CD14-positive monocyte (primary cell): Measurements from ENCODE around the gene HMG20B. TPM values are rescaled to one million over a fixed set of nuclear protein-coding genes. Genes with fewer than 3 reads are reported as not detected.

ENCODE experiments used
- DNase-seq, 3 donors: peaks; one replicate each; pipeline ENCODE4 v3.0.0-alpha.2; 2011 to 2022
- H2AFZ ChIP-seq: 2 replicates; pipeline ENCODE4 v1.6.0; 2012; ENCODE audit warnings: mild to moderate bottlenecking, low read depth, low read length, inconsistent platforms; ENCODE audit not compliant: insufficient read depth, poor library complexity, severe bottlenecking
- H3K27ac ChIP-seq, 2 donors: 1 replicate in 1 of 2; 2 replicates in 1 of 2; pipeline ENCODE4 v1.5.1; 2012 to 2013; ENCODE audit warnings: low read length in 2 of 2, control low read depth in 1 of 2, inconsistent platforms in 1 of 2, low read depth in 1 of 2, mild to moderate bottlenecking in 1 of 2
- H3K27me3 ChIP-seq, 2 donors: one replicate each; pipeline versions ENCODE4 v1.6.0 to v1.6.1; 2011 to 2013; ENCODE audit warnings: low read length in 2 of 2; ENCODE audit not compliant: control insufficient read depth in 2 of 2, insufficient read depth in 2 of 2
- H3K36me3 ChIP-seq, 2 donors: replicated peaks in 1 of 2; 1 replicate in 1 of 2; 2 replicates in 1 of 2; pipeline versions ENCODE4 v1.5.1 to v1.6.1; 2012 to 2013; ENCODE audit warnings: low read length in 2 of 2, control low read depth in 1 of 2, inconsistent platforms in 1 of 2, mild to moderate bottlenecking in 1 of 2; ENCODE audit not compliant: insufficient read depth in 2 of 2, control insufficient read depth in 1 of 2
- H3K4me1 ChIP-seq, 2 donors: 1 replicate in 1 of 2; 2 replicates in 1 of 2; pipeline versions ENCODE4 v1.5.1 to v1.6.1; 2012 to 2013; ENCODE audit warnings: low read length in 2 of 2, control low read depth in 1 of 2, inconsistent platforms in 1 of 2, mild to moderate bottlenecking in 1 of 2, moderate library complexity in 1 of 2; ENCODE audit not compliant: insufficient read depth in 2 of 2, control insufficient read depth in 1 of 2
- H3K4me2 ChIP-seq: replicated peaks from 2 replicates; pipeline ENCODE3; 2012; ENCODE audit warnings: low read length, moderate library complexity, mild to moderate bottlenecking; ENCODE audit not compliant: poor library complexity, severe bottlenecking; ENCODE audit errors: extremely low read depth
- H3K4me3 ChIP-seq, 3 experiments: fragments of 200-600 bp in 1 of 3; sonication (generic) in 1 of 3; replicated peaks in 1 of 3; 1 replicate in 2 of 3; 2 replicates in 1 of 3; pipeline ENCODE4 v1.5.1; 2011 to 2013; ENCODE audit warnings: low read length in 3 of 3, mild to moderate bottlenecking in 3 of 3, control low read depth in 2 of 3, low read depth in 2 of 3, inconsistent platforms in 1 of 3, moderate library complexity in 1 of 3
- H3K79me2 ChIP-seq: 2 replicates; pipeline ENCODE4 v1.6.0; 2012; ENCODE audit warnings: mild to moderate bottlenecking, control low read depth, inconsistent platforms, low read length, moderate library complexity; ENCODE audit not compliant: insufficient read depth
- H3K9ac ChIP-seq: 2 replicates; pipeline ENCODE4 v1.6.0; 2017; ENCODE audit warnings: low read length, mild to moderate bottlenecking; ENCODE audit not compliant: insufficient read depth, poor library complexity, severe bottlenecking
- H3K9me3 ChIP-seq, 2 donors: replicated peaks in 1 of 2; 1 replicate in 1 of 2; 2 replicates in 1 of 2; pipeline versions ENCODE4 v1.5.1 to v1.6.1; 2012 to 2013; ENCODE audit warnings: low read length in 2 of 2, control low read depth in 1 of 2; ENCODE audit not compliant: control insufficient read depth in 1 of 2, insufficient read depth in 1 of 2
- H4K20me1 ChIP-seq: 2 replicates; pipeline ENCODE4 v1.6.0; 2012; ENCODE audit warnings: mild to moderate bottlenecking, low read length, control low read depth, moderate library complexity; ENCODE audit not compliant: insufficient read depth
- H3K27ac Mint-ChIP-seq, 7 donors: one replicate each; pipeline ENCODE4 v1.8.0; 2020; ENCODE audit warnings: mild to moderate bottlenecking in 7 of 7, mixed read lengths in 7 of 7, moderate library complexity in 6 of 7, inconsistent platforms in 2 of 7
- H3K27me3 Mint-ChIP-seq, 3 donors: one replicate each; pipeline ENCODE4 v1.8.0; 2021 to 2022; ENCODE audit warnings: low read depth in 3 of 3, mild to moderate bottlenecking in 3 of 3, mixed read lengths in 3 of 3, moderate library complexity in 3 of 3, inconsistent platforms in 1 of 3
- H3K36me3 Mint-ChIP-seq, 2 donors: one replicate each; pipeline ENCODE4 v1.8.0; 2020; ENCODE audit warnings: mixed read lengths in 2 of 2, inconsistent platforms in 1 of 2, mild to moderate bottlenecking in 1 of 2
- H3K4me1 Mint-ChIP-seq: one replicate; pipeline ENCODE4 v1.8.0; 2020; ENCODE audit warnings: mild to moderate bottlenecking, mixed read lengths
- H3K4me3 Mint-ChIP-seq, 2 donors: one replicate each; pipeline ENCODE4 v1.8.0; 2020; ENCODE audit warnings: mild to moderate bottlenecking in 2 of 2, mixed read lengths in 2 of 2, moderate library complexity in 1 of 2
- H3K9me3 Mint-ChIP-seq, 7 donors: one replicate each; pipeline ENCODE4 v1.8.0; 2020 to 2022; ENCODE audit warnings: mixed read lengths in 7 of 7, mild to moderate bottlenecking in 6 of 7, moderate library complexity in 6 of 7, inconsistent platforms in 2 of 7
- CTCF ChIP-seq: fragments of 200-600 bp; IDR thresholded peaks from one replicate; pipeline ENCODE4 v1.8.0; 2022; ENCODE audit warnings: antibody characterized with exemption, mild to moderate bottlenecking
- WGBS: methylation state at CpG from one replicate; pipeline ENCODE4 v1.1.5; 2013; ENCODE audit warnings: missing lambda C conversion rate; ENCODE audit not compliant: insufficient coverage; 5-methylcytosine and 5-hydroxymethylcytosine counted together
- intact Hi-C, 2 donors: fragments of 100-400 bp; cut with micrococcal nuclease; formaldehyde crosslinking; loops; one replicate each; pipeline versions ENCODE4 v1.15.0 to v1.15.1; 2023
- polyA plus RNA-seq, 3 donors: library from polyadenylated mRNA; depleted of rRNA in 1 of 3; unstranded in 2 of 3; stranded (reverse) in 1 of 3; fragments of 300-500 nt in 2 of 3; fragments of >200 nt in 1 of 3; fragmentation: Illumina TruSeq in 2 of 3; gene quantifications; 1 replicate in 2 of 3; 2 replicates in 1 of 3; pipeline ENCODE4 v1.2.3, GENCODE V29; 2012 to 2021

HMG20B gene
- polyA plus RNA-seq, 3 donors = 52.4 to 58.8 (median 56.5) TPM

DNA sequence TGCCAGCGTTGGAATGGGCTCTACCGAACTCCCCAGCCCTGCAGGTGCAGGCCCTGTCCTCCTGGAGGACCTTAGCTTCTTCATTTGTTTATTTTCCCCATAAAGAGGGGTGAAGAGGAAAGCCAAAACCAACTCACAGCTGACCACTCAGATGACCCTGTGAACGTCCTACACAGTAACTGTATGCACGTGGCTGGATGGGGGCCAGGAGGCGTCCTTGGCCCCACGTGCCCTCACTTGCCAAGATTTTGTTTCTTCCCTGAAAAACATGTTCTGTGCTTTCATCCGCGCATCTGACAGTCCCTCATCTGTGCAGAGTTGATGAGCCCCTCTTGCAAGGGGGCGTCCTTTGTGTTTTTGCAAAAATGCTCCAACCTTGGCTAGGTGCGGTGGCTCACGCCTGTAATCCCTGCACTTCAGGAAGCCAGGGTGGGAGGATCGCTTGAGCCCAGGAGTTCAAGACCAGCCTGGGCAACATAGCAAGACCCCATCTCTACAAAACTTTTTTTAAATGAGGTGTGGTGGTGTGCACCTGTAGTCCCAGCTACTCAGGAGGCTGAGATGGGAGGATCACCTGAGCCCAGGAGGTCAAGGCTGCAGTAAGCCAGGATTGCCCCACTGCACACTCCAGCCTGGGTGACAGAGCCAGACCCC lies 39.1 kb upstream of the HMG20B start:
- Mint-ChIP-seq H3K4me1 (peaks cover 10% of the 10 kb centered on the region), H3K27me3 (no peaks in the 10 kb centered on the region), H3K36me3 (peaks cover 35 to 53% of the 10 kb centered on the region in 2 donors), H3K4me3 (no peak overlapping the region), H3K9me3 (peaks cover 0 to 1% (median 0%) of the 10 kb centered on the region in 7 donors), H3K27ac (peak overlapping the region in 1 of 7 donors; percentile 15)
- Histone ChIP-seq H3K27me3 (no peaks in the 10 kb centered on the region), H3K9ac (no peak overlapping the region), H4K20me1 (peaks cover 38% of the 10 kb centered on the region), H3K79me2 (no peaks in the 10 kb centered on the region), H3K4me2 (no peak overlapping the region), H3K9me3 (no peaks in the 10 kb centered on the region), H3K36me3 (peaks cover 53 to 77% of the 10 kb centered on the region in 2 donors), H3K4me1 (peaks cover 0 to 5% of the 10 kb centered on the region in 2 donors), H3K4me3 (no peak overlapping the region), H2AFZ (no peak overlapping the region), H3K27ac (no peak overlapping the region)
- no peak for TF ChIP-seq CTCF
- no peak for DNase-seq
- WGBS = 98% methylated on average over 6 of the region's 12 CpGs
- intact Hi-C loops = no loop called here

GRCh38 chr19:3534375-3535234 lies 38.1 kb upstream of the HMG20B start:
- intact Hi-C loops = no loop called here
- no peak overlapping the region for H3K9ac ChIP-seq
- H3K36me3 ChIP-seq = peaks cover 53 to 76% of the 10 kb centered on the region in 2 donors
- 97% methylated on average over 38 of the region's 38 CpGs for WGBS
- H3K27ac ChIP-seq = no peak overlapping the region
- Mint-ChIP-seq H3K36me3 (peaks cover 35 to 57% of the 10 kb centered on the region in 2 donors), H3K4me3 (no peak overlapping the region), H3K27ac (peak overlapping the region in 4 of 7 donors; percentile 38 to 69 (median 62)), H3K4me1 (peaks cover 10% of the 10 kb centered on the region), H3K27me3 (no peaks in the 10 kb centered on the region), H3K9me3 (peaks cover 0 to 3% (median under 1%) of the 10 kb centered on the region in 7 donors)
- no peaks in the 10 kb centered on the region for H3K9me3 ChIP-seq
- H3K4me2 ChIP-seq = no peak overlapping the region
- H3K4me1 ChIP-seq = peaks cover 0 to 5% of the 10 kb centered on the region in 2 donors
- H3K27me3 ChIP-seq = no peaks in the 10 kb centered on the region
- TF ChIP-seq CTCF = no peak
- no peak overlapping the region for H3K4me3 ChIP-seq
- no peak overlapping the region for H2AFZ ChIP-seq
- DNase-seq = no peak
- no peaks in the 10 kb centered on the region for H3K79me2 ChIP-seq
- peaks cover 46% of the 10 kb centered on the region for H4K20me1 ChIP-seq
